ENCODE measurements around the gene SYCE3.

SYCE3 gene

DNA sequence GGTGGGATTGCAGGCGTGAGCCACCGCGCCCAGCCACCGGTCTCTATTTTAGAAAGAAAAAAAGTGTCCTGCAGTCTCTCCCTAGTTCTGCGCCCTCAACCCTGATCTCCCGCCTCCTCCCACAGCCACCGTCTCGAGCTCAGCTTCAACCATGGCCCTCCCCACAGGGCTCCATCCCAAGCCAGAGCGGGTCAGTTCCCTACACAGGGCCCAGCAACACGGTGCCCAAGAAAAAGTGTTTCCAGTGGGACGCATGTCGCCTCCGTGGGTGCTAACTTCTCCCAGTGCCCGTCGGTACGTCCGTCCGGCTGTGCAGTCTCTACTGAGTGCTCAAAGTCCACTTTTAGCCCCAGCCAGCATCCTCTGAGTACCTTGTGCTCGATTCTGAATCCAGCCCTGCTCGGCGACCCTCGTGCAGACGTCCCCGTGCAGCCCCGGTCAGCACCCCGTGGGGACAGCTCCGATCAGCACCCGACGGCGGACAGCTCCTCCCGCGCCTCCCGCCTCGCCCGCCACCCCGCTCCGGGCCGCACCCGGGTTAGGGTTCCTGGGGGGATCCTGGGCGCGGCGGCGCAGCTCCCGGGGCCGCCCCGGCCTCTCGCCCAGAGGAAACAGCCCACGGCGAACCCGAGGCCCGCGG lies 37.2 kb upstream of the SYCE3 start:
- DNase-seq = peak; percentile 67

DNA sequence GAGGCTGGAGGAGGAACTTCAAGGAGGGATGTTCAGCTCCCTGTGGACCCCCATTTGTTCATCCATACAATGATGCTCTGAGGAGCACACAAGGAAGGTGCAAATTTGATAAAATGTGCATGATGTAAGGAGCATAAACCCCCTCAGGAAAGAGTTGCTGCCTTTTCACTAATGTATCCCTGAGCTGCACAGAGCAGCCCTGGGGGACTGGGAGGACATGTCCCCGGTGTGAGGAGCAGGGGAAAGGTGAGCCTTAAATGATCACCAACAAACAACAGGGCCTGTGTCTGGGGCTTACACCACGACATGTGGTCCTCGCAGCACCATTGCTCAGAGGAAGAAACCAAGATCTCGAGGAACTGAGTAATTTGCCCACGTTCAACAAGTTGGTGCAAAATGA lies 34.4 kb upstream of the SYCE3 start:
- no peak for DNase-seq

GRCh38 chr22:50595189-50595588 lies 32.5 kb upstream of the SYCE3 start:
- DNase-seq = no peak

DNA sequence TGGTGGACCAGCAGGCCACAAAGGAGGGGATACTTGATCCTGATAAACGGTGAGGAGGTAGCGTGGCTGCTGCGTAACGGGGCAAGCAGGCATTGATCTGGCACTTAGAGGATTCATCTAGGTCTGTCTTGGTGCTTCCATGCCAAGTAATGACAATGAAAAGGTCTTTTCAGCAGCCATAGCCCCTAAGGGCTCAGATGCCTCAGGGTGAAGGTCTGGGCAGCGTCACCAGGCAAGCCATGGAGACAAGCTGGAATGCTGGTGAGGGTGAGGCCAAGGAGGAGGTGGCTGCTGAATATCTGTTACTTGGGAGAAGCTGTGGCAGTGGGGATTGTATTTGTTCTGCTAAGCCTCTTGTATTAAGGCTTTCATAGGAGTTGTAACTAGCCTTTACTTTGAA lies 24.7 kb upstream of the SYCE3 start:
- no peak for DNase-seq

GRCh38 chr22:50586416-50586815 lies 23.7 kb upstream of the SYCE3 start:
- no peak for DNase-seq

DNA sequence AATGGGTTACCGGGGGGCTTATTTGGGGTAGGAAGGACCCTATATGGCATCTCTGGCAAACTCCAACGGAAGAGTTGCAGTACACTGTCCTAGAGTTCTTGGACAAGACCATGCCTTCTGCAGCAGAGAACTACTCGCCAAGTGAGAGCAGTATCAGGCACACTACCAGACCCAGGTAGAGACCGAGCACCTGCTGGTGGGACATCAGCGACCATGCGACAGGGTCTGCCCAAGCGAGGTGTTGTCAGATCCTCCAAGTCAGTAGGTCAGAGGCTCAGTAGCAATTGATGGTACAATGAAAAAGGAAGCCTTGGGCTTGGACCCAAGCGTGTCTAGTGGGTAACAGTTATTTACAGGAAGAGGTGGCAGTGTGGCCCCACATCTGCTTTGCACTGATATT lies 23.1 kb upstream of the SYCE3 start:
- no peak for DNase-seq

GRCh38 chr22:50585238-50585637 lies 22.5 kb upstream of the SYCE3 start:
- DNase-seq = no peak

- DNase-seq = no peak
Observed at GRCh38 chr22:50584106-50585096, 21.7 kb upstream of the SYCE3 start.

- DNase-seq = no peak
Observed at GRCh38 chr22:50583294-50583861, 20.7 kb upstream of the SYCE3 start.

DNA sequence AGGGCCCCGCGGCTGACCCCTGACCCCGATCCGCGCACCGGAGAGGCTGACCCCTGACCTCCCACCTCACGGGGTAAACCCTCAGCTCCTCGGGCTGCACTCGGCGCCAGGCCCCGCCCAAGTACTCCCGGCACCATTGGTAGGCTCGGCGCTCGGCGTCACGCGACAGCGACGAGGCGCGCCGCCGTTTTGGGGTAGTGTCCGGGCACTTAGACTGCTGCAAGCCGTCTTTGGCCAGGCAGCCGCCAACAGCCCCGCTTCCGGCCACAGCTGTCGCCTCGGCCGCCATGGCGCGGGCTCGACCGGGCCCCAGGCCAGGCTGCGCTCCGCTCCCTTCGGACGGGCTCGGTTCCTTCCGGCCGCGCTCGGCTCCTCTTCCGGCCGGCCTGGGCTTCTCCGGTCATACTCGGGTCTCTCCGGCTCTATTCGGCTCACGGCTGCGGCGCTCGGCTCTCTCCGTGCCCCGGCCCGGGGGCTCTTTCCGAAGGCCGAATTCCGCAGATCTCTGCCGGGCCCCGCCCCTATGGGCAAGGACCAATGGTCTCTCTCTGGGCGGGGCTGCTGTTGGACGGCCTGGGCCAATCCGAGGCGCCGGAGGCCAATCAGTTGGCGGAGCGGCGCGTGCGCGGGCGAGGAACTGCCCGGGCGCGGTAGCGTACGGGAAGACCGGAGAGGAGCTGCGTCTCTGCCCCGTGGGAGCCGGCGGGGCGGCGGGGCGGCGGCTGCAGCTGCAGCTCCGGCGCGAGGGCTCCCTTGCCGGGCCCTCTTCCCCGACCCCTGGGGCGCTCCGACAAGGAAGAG lies 20.0 kb upstream of the SYCE3 start, which contains the start of gene CHKB:
TSS of gene CHKB (minus strand) at position 357 of the 801 bp plus-strand sequence. CDS start at position 289, 68 bp downstream.
- peak; percentile 99 for DNase-seq

- peak; percentile 55 for DNase-seq
Observed at GRCh38 chr22:50581950-50582492, 19.3 kb upstream of the SYCE3 start.

GRCh38 chr22:50581031-50581949 lies 18.6 kb upstream of the SYCE3 start:
- DNase-seq = no peak

- no peak for DNase-seq
Observed at GRCh38 chr22:50579752-50580151, 17.0 kb upstream of the SYCE3 start.

GRCh38 chr22:50578776-50579310 lies 16.1 kb upstream of the SYCE3 start:
- DNase-seq = no peak

GRCh38 chr22:50577987-50578775 lies 15.5 kb upstream of the SYCE3 start, which contains the start of gene CPT1B:
CPT1B (minus strand) TSS chr22:50578427; CDS start chr22:50577915, 512 bp downstream.
- no peak for DNase-seq

DNA sequence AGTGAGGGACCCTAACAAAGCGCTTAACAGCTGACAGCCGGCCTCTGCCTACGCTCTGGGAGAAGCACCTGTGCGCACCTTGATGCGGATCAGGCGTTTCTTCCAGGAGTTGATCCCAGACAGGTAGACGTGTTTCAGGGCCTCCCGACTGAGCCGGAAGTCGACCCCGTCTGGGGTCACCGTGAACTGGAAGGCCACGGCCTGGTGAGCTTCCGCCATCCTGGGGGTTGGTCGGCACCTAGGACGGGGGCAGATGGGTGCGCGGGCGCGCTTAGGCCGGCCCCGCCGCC lies 14.9 kb upstream of the SYCE3 start:
- DNase-seq = no peak

DNA sequence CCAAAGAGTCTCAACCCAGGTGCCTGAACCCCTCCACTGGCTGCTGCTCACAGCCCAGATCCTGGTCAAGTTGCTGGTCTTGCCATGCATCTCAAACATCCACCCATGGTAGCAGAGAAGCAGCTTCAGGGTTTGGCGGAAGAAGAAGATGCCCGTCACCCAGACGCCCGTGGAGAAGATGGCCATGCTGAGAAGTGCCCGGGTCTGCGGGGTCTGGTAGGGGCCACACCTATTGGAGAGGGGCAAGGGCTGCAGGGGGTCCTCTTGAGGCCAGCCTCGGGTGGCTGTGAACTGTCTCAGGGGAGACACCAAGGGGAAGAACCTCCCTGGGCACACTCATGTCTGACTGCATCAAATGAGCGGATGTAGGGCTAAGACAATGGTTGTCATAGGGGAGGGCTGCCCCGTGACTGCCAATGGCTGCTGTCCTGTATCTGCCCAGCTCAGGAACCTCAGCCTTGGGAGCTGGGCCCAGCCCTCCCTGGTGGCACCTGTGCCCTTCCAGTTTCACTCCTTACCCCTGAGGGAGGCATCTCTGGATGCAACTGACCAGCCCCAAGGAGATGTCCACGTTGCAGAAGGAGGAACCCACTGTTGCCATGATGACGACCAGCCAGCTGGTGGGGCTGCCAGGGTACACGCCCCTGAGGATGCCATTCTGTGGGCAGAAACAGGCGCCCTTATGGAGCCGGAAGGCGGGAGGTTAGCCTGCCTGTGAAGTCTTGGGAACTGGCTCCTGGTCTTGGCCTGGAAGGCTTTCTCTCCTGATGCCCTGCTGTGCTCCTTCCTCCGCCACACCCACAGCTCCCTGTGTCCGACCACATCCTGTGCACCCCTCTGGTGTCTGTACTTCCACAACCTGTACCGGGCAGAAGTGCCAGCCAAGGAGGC lies 14.3 kb upstream of the SYCE3 start:
- no peak for DNase-seq

DNA sequence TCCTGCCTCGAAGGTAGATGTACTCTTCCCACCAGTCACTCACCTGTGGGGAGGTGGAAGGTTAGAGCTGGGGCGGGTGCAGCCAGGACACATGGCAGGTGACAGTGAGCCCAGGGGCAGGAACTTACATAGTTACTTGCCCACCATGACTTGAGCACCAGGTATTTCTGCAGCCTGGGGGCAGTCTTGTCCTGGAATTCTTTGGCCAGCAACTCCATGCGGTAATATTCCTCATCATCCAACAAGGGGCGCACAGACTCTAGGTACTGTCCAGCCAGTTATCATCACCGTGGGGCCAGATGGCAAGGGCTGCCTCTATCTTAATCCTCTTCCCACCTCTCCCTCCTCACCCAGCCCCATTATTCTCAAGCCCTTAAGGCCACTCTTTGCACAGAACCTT lies 13.4 kb upstream of the SYCE3 start:
- no peak for DNase-seq

DNA sequence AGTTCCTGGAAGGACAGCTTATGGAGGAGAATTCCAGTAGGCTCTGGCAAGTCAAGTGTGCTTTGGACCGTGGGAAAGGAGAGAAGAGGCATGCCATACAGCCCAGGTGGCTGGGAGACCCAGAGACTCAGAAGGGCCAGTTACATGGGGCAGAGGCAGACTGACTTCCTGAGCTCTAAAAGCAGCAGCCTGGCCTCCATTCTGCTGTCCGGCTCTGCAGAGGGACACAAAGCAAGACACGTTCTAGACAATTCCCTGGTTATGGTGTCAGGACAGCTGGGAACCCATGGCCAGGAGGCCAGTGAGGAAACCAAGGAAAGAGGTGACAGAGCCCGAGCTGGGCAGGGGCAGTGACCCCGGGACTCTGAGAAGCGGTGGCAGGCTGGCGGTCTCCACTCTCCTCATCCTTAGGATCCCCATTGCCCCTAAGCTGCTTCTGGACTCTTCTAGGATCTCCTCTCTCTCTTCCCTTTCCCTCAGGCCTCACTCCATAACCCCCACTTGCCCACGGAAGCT lies 12.8 kb upstream of the SYCE3 start:
- no peak for DNase-seq
